ENCODE data around the gene HNRNPA1. TPM values are rescaled to one million over a fixed set of nuclear protein-coding genes. Genes with fewer than 3 reads are reported as not detected.

The HNRNPA1 gene
- total RNA-seq, 1 experiment from 2014 or later: 2,589 TPM

DNA sequence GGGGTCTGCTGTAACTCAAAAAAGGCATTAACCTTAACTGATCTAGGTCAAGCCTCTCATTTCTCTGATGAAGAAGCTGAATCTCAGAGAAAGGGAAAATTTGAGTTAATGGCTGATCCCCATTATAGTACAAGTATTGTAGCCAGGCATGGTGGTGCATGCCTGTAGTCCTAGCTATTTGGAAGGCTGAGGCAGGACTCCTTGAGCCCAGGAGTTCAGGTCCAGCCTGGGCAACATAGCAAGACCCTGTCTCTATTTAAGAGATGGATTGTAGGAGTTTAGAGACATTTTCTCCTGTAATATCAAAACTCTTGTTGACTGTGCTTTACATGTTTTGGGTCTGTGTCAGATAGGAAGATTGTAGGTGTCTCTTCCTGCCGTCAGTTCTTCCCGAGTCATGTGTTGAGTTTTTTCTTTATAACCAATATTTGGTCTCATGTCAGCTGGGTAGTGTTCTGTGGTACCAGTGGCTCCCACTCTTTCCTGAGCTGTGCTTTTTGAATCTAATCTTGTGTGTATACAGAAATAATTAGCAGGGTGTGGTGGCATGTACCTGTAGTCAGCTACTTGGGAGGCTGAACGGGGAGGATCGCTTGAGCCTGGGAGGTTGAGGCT is 53.0 kb downstream of the HNRNPA1 start:
- H3K4me1 Mint-ChIP-seq: peaks cover 27% of the 10 kb centered on the region

More for the DNA sequence above, 53.0 kb downstream of the HNRNPA1 start:
- TF ChIP-seq TP53 (CRISPR knock-in tag; IDR thresholded peaks at IDR 0.05) (no peak), CBFB (CRISPR knock-in tag; IDR thresholded peaks at IDR 0.05; ENCODE audit: low read depth) (no peak), ZNF121 (CRISPR knock-in tag; IDR thresholded peaks at IDR 0.05) (peak; percentile 79), JUN (CRISPR knock-in tag; IDR thresholded peaks at IDR 0.05) (no peak)
- DNase-seq (ENCODE audit: low spot score): no peak
- CTCF ChIA-PET: interaction anchor here (1.0 to 7.7 kb wide), 7 partner anchors 7 to 119 kb away, joined by 3 to 200 read pairs (median 6); partner anchors contain the start of gene COPZ1
- H3K27ac Mint-ChIP-seq: 0 out of 2 replicates have a peak overlapping the region, but pooled peaks have one; percentile 5
- no peak for ATAC-seq
- no peak overlapping the region for H3K4me3 Mint-ChIP-seq
- no peaks in the 10 kb centered on the region for H3K27me3 Mint-ChIP-seq (ENCODE audit: low read depth)
- no peaks in the 10 kb centered on the region for H3K9me3 Mint-ChIP-seq
- no peaks in the 10 kb centered on the region for H3K36me3 Mint-ChIP-seq
- POLR2A ChIA-PET: no interaction called here

Other genes starting within 250 kb of the HNRNPA1 start
- not detected in 3 replicates for gene HOXC5, start 247.7 kb upstream of the HNRNPA1 start, total RNA-seq (2021)
- gene HOXC4, start 226.9 kb upstream of the HNRNPA1 start, total RNA-seq (2021): 0.14 to 0.46 TPM (median 0.30 TPM) in 3 replicates
- 19.2 to 27.5 TPM (median 26.3 TPM) in 3 replicates for gene SMUG1, start 91.7 kb upstream of the HNRNPA1 start, total RNA-seq (2021)
- gene CBX5, start 604 bp upstream of the HNRNPA1 start, total RNA-seq (2021): 182 to 218 TPM (median 216 TPM) in 3 replicates
- 2.4 to 3.0 TPM (median 3.0 TPM) in 3 replicates for gene NFE2, start 20.3 kb downstream of the HNRNPA1 start, total RNA-seq (2021)
- 98.2 to 116 TPM (median 115 TPM) in 3 replicates for gene COPZ1, start 44.4 kb downstream of the HNRNPA1 start, total RNA-seq (2021)
- 0.13 TPM in 1 of 3 replicates, not detected in the others for gene GPR84, start 83.8 kb downstream of the HNRNPA1 start, total RNA-seq (2021)
- 18.4 to 23.5 TPM (median 22.2 TPM) in 3 replicates for gene ZNF385A, start 104.0 kb downstream of the HNRNPA1 start, total RNA-seq (2021)
- gene ITGA5, start 138.5 kb downstream of the HNRNPA1 start, total RNA-seq (2021): 19.3 to 21.9 TPM (median 20.8 TPM) in 3 replicates
- 0.55 to 0.99 TPM (median 0.74 TPM) in 3 replicates for gene GTSF1, start 192.9 kb downstream of the HNRNPA1 start, total RNA-seq (2021)
- 0.41 to 0.76 TPM (median 0.57 TPM) in 3 replicates for gene NCKAP1L, start 217.0 kb downstream of the HNRNPA1 start, total RNA-seq (2021)

Data from WTC11 (cell line).